ENCODE results near the gene TIGAR. TPM values are rescaled to one million over a fixed set of nuclear protein-coding genes. Genes with fewer than 3 reads are reported as not detected.

Gene TIGAR
- total RNA-seq, 1 donor from 2014 or later, result 17.2 TPM

DNA sequence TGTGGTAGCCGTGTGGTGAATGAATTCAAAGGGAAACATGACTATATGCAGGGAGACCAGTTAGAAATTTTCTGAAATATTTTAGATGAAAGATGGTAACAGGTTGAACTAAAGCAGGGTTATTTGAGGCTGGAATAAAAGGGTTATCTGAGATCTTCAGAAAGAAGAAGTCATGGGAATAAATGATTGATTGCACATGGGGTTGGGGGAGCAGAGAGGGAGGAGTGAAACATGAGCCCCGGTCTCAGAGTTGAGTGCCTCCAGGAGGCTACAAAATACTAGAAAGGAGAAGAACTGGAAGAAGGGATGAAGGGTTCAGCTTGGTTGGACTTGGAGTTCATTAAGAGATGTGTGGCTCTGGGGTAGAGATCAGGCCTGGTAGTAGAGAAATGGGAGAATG is 74.8 kb downstream of the TIGAR start:
- Mint-ChIP-seq H3K4me3 (no peak overlapping the region), H3K27ac (no peak overlapping the region), H3K4me1 (ENCODE audit: unreplicated experiment) (no peaks in the 10 kb centered on the region), H3K9me3 (no peaks in the 10 kb centered on the region), H3K36me3 (peaks cover 4% of the 10 kb centered on the region), H3K27me3 (peaks cover 51% of the 10 kb centered on the region)
- TF ChIP-seq, protein P1, sequence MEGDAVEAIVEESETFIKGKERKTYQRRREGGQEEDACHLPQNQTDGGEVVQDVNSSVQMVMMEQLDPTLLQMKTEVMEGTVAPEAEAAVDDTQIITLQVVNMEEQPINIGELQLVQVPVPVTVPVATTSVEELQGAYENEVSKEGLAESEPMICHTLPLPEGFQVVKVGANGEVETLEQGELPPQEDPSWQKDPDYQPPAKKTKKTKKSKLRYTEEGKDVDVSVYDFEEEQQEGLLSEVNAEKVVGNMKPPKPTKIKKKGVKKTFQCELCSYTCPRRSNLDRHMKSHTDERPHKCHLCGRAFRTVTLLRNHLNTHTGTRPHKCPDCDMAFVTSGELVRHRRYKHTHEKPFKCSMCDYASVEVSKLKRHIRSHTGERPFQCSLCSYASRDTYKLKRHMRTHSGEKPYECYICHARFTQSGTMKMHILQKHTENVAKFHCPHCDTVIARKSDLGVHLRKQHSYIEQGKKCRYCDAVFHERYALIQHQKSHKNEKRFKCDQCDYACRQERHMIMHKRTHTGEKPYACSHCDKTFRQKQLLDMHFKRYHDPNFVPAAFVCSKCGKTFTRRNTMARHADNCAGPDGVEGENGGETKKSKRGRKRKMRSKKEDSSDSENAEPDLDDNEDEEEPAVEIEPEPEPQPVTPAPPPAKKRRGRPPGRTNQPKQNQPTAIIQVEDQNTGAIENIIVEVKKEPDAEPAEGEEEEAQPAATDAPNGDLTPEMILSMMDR (conservative IDR thresholded peaks at IDR 0.05), result no peak
- no peak for DNase-seq (ENCODE audit: extremely low spot score, unreplicated experiment)

DNA sequence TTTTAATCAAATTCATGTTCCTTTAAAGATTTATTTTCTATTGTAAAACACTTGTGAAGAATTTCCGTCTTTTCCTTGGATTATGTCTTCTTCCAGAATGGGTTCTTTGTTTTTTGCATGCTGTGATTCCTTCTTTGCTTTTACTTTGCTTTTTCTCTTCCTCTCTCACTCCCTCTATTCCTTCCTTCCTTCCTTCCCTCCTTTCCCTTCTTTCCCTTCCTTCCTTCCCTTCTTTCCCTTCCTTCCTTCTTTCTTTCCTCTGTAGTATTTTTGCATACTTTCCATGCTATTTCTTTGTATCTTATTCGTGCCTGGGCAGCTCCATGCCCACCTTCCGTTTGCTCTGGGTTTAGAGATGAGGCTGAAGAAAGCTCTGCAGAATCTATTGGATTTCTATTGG is 80.1 kb downstream of the TIGAR start:
- peaks cover 30% of the 10 kb centered on the region for H3K27me3 Mint-ChIP-seq
- peaks cover 9% of the 10 kb centered on the region for H3K9me3 Mint-ChIP-seq
- H3K4me1 Mint-ChIP-seq (ENCODE audit: unreplicated experiment), result no peaks in the 10 kb centered on the region
- no peaks in the 10 kb centered on the region for H3K36me3 Mint-ChIP-seq
- H3K4me3 Mint-ChIP-seq, result no peak overlapping the region
- TF ChIP-seq, protein P1 (conservative IDR thresholded peaks at IDR 0.05), result no peak
- no peak overlapping the region for H3K27ac Mint-ChIP-seq
- DNase-seq (ENCODE audit: extremely low spot score, unreplicated experiment), result no peak

GRCh38 chr12:4402996-4403395 is 82.0 kb downstream of the TIGAR start:
- Mint-ChIP-seq H3K9me3 (peaks cover 9% of the 10 kb centered on the region), H3K4me3 (no peak overlapping the region), H3K27me3 (peaks cover 22% of the 10 kb centered on the region), H3K27ac (no peak overlapping the region), H3K36me3 (no peaks in the 10 kb centered on the region), H3K4me1 (ENCODE audit: unreplicated experiment) (no peaks in the 10 kb centered on the region)
- TF ChIP-seq, protein P1 (conservative IDR thresholded peaks at IDR 0.05), result no peak
- DNase-seq (ENCODE audit: extremely low spot score, unreplicated experiment), result no peak

Other genes with a start within 250 kb of the TIGAR start
- 261 and 278 TPM in 2 replicates for gene CCND2, start 47.5 kb upstream of the TIGAR start, total RNA-seq (ENCODE audit: low replicate concordance)
- 0.10 TPM in 1 of 2 replicates, not detected in the other for gene FGF23, start 58.5 kb downstream of the TIGAR start, total RNA-seq (ENCODE audit: low replicate concordance)
- gene FGF6, start 124.6 kb downstream of the TIGAR start, total RNA-seq (ENCODE audit: low replicate concordance), result not detected in 2 replicates
- gene RAD51AP1, start 217.7 kb downstream of the TIGAR start, total RNA-seq (ENCODE audit: low replicate concordance), result 20.7 and 26.6 TPM in 2 replicates
- 31.6 and 57.7 TPM in 2 replicates for gene DYRK4, start 241.0 kb downstream of the TIGAR start, total RNA-seq (ENCODE audit: low replicate concordance)